WTC11 (cell line): ENCODE results near the gene NLRP6. TPM values are rescaled to one million over a fixed set of nuclear protein-coding genes. Genes with fewer than 3 reads are reported as not detected.
A peak's percentile ranks its signal among the peaks of the same experiment; 100 is the strongest.
"Not testable (repeated sequence)": the region's sequence is repeated elsewhere in the genome, so short reads cannot be mapped to it uniquely, and the experiment has no call there.

Experiments used
- ATAC-seq: fragments of 200-7000 bp; cut with Tn5 transposase; 2 replicates; pipeline ENCODE4 v1.10.0; 2021; ENCODE audit warnings: mild to moderate bottlenecking, moderate library complexity
- CTCF ChIA-PET: fragments of 300-600 bp; sonication (Branson Sonifier 250); formaldehyde crosslinking; loops from one replicate; lab custom pipeline; 2021; ENCODE audit warnings: antibody characterized with exemption; lab: Charles Lee
- POLR2A ChIA-PET: fragments of 350-600 bp; sonication (Branson Sonifier 250); formaldehyde crosslinking; loops from one replicate; lab custom pipeline; 2021; ENCODE audit warnings: antibody characterized with exemption; lab: Charles Lee
- DNase-seq: peaks from one replicate; pipeline ENCODE4 v3.0.0; 2021; ENCODE audit warnings: low spot score
- H3K27ac Mint-ChIP-seq: 2 replicates; pipeline ENCODE4 v1.8.0; 2021; ENCODE audit warnings: mixed read lengths
- H3K27me3 Mint-ChIP-seq: 2 replicates; pipeline ENCODE4 v1.8.0; 2021; ENCODE audit warnings: low read depth, mild to moderate bottlenecking, moderate library complexity, mixed read lengths
- H3K36me3 Mint-ChIP-seq: 2 replicates; pipeline ENCODE4 v1.8.0; 2021; ENCODE audit warnings: mixed read lengths
- H3K4me1 Mint-ChIP-seq: 2 replicates; pipeline ENCODE4 v1.8.0; 2022; ENCODE audit warnings: mixed read lengths
- H3K4me3 Mint-ChIP-seq: 2 replicates; pipeline ENCODE4 v1.8.0; 2021; ENCODE audit warnings: mild to moderate bottlenecking, moderate library complexity, mixed read lengths
- H3K9me3 Mint-ChIP-seq: 2 replicates; pipeline ENCODE4 v1.8.0; 2021; ENCODE audit warnings: mixed read lengths
- ATF3 ChIP-seq: sonication (generic); formaldehyde crosslinking; conservative IDR thresholded peaks from 2 replicates; pipeline ENCODE4 v1.8.1; 2022; ENCODE audit warnings: mild to moderate bottlenecking, missing genetic modification reagents
- ATF6 ChIP-seq: sonication (generic); formaldehyde crosslinking; IDR thresholded peaks from 2 replicates; pipeline ENCODE4 v1.8.1; 2023; ENCODE audit warnings: mild to moderate bottlenecking, missing genetic modification reagents
- CBFB ChIP-seq: sonication (generic); formaldehyde crosslinking; IDR thresholded peaks from 2 replicates; pipeline ENCODE4 v1.8.1; 2022; ENCODE audit warnings: mild to moderate bottlenecking, low read depth, missing genetic modification reagents
- CREB1 ChIP-seq: sonication (generic); formaldehyde crosslinking; IDR thresholded peaks from 2 replicates; pipeline ENCODE4 v1.8.0; 2023; ENCODE audit warnings: mild to moderate bottlenecking, missing genetic modification reagents
- CREM ChIP-seq: sonication (generic); formaldehyde crosslinking; IDR thresholded peaks from 2 replicates; pipeline ENCODE4 v1.8.1; 2022; ENCODE audit warnings: mild to moderate bottlenecking, missing genetic modification reagents, moderate library complexity
- CTCF ChIP-seq: fragments of 200-600 bp; IDR thresholded peaks from 2 replicates; pipeline ENCODE4 v1.8.0; 2022; ENCODE audit warnings: antibody characterized with exemption
- JAZF1 ChIP-seq: fragments of 250-450 bp; sonication (Bioruptor Pico); IDR thresholded peaks from 2 replicates; pipeline ENCODE4 v1.9.0; 2021; ENCODE audit warnings: moderate library complexity, mild to moderate bottlenecking, inconsistent platforms
- PRDM15 ChIP-seq: sonication (generic); formaldehyde crosslinking; IDR thresholded peaks from 2 replicates; pipeline ENCODE4 v1.8.0; 2022; ENCODE audit warnings: missing genetic modification reagents
- RORB ChIP-seq: fragments of 250-450 bp; sonication (Bioruptor Pico); IDR thresholded peaks from 2 replicates; pipeline ENCODE4 v1.9.0; 2021; ENCODE audit warnings: mild to moderate bottlenecking
- SMAD4 ChIP-seq: sonication (generic); formaldehyde crosslinking; IDR thresholded peaks from 2 replicates; pipeline ENCODE4 v1.8.0; 2022; ENCODE audit warnings: mild to moderate bottlenecking, missing genetic modification reagents
- USF2 ChIP-seq: sonication (generic); formaldehyde crosslinking; IDR thresholded peaks from 2 replicates; pipeline ENCODE4 v1.8.1; 2023; ENCODE audit warnings: mild to moderate bottlenecking, missing genetic modification reagents, moderate library complexity
- ZNF423 ChIP-seq: fragments of 250-450 bp; sonication (Bioruptor Pico); IDR thresholded peaks from 2 replicates; pipeline ENCODE4 v2.1.2; 2022; ENCODE audit warnings: mild to moderate bottlenecking, moderate library complexity
- ZSCAN18 ChIP-seq: fragments of 250-450 bp; sonication (Bioruptor Pico); IDR thresholded peaks from 2 replicates; pipeline ENCODE4 v2.1.2; 2022; ENCODE audit warnings: mild to moderate bottlenecking, moderate library complexity
- total RNA-seq: library from RNA; stranded (reverse); gene quantifications from 3 replicates; pipeline ENCODE4 v1.2.3, GENCODE V29; 2021

Gene NLRP6
- total RNA-seq, 1 experiment from 2014 or later: 0.09 TPM

GRCh38 chr11:324156-324555 is 45.9 kb downstream of the NLRP6 start (continued):
- no peak for TF ChIP-seq ATF3 (CRISPR knock-in tag)
- no peak for TF ChIP-seq ZSCAN18 (CRISPR knock-in tag)
- TF ChIP-seq RORB (CRISPR knock-in tag): no peak
- TF ChIP-seq JAZF1 (CRISPR knock-in tag): no peak
- TF ChIP-seq PRDM15 (CRISPR knock-in tag): no peak
- TF ChIP-seq ZNF423 (CRISPR knock-in tag): no peak
- no peak for TF ChIP-seq CREM (CRISPR knock-in tag)

GRCh38 chr11:324593-325517 is 46.6 kb downstream of the NLRP6 start:
- ChIA-PET CTCF (interaction anchor here (0.7 kb wide), 1 partner anchor 74 kb away, joined by 3 read pairs; no protein-coding TSS in a partner anchor), POLR2A (interaction anchor here (0.8 kb wide), 1 partner anchor 9 kb away, joined by 3 read pairs; no protein-coding TSS in a partner anchor)
- peak overlapping the region; percentile 73; the same call in 1 of the 2 replicates for H3K27ac Mint-ChIP-seq

GRCh38 chr11:325796-326591 is 47.8 kb downstream of the NLRP6 start:
- ATAC-seq: no peak
- no peak for DNase-seq
- no peaks in the 10 kb centered on the region for H3K27me3 Mint-ChIP-seq
- H3K36me3 Mint-ChIP-seq: peaks cover 6% of the 10 kb centered on the region
- peaks cover 12% of the 10 kb centered on the region for H3K9me3 Mint-ChIP-seq
- ChIA-PET CTCF (no interaction called here), POLR2A (interaction anchor here (0.6 kb wide), 1 partner anchor 47 kb away, joined by 3 read pairs; no protein-coding TSS in a partner anchor)
- H3K4me3 Mint-ChIP-seq: no peak overlapping the region
- peaks cover 41% of the 10 kb centered on the region for H3K4me1 Mint-ChIP-seq
- TF ChIP-seq CBFB (no peak), CREB1 (no peak), USF2 (CRISPR knock-in tag) (no peak; the same call in 1 of the 2 replicates), JAZF1 (CRISPR knock-in tag) (no peak), CTCF (no peak), ATF6 (no peak), SMAD4 (CRISPR knock-in tag) (no peak)
- H3K27ac Mint-ChIP-seq: peak overlapping the region; percentile 75; the same call in 1 of the 2 replicates

More at GRCh38 chr11:324593-325517, 46.6 kb downstream of the NLRP6 start:
- H3K4me3 Mint-ChIP-seq, DNase-seq, H3K27me3 Mint-ChIP-seq, H3K36me3 Mint-ChIP-seq, H3K9me3 Mint-ChIP-seq, ATAC-seq: not testable (repeated sequence)
- H3K4me1 Mint-ChIP-seq: peaks cover 37% of the 10 kb centered on the region
